ENCODE measurements around the gene SHISA9. TPM values are rescaled to one million over a fixed set of nuclear protein-coding genes. Genes with fewer than 3 reads are reported as not detected.

Gene SHISA9
- polyA plus RNA-seq, 3 donors, result 0.01 TPM; not detected in 2

GRCh38 chr16:12896562-12896961 is 4.8 kb upstream of the SHISA9 start:
- Mint-ChIP-seq H3K27ac (no peak overlapping the region), H3K9me3 (peaks cover 0 to 5% (median 0%) of the 10 kb centered on the region in 7 donors), H3K36me3 (no peaks in the 10 kb centered on the region), H3K27me3 (ENCODE audit: low read depth in 3 of 3) (peaks cover 32 to 44% (median 39%) of the 10 kb centered on the region in 3 donors), H3K4me1 (no peaks in the 10 kb centered on the region), H3K4me3 (no peak overlapping the region)
- DNase-seq, result no peak
- Histone ChIP-seq H3K4me2 (replicated peaks; ENCODE audit: extremely low read depth, low read length, poor library complexity, severe bottlenecking) (no peak overlapping the region), H3K36me3 (replicated peaks in 1 of 2; ENCODE audit: control insufficient read depth in 1 of 2, insufficient read depth in 2 of 2, low read length in 2 of 2) (no peaks in the 10 kb centered on the region), H3K9ac (ENCODE audit: insufficient read depth, low read length, poor library complexity, severe bottlenecking) (no peak overlapping the region), H3K79me2 (ENCODE audit: insufficient read depth, low read length) (no peaks in the 10 kb centered on the region), H2AFZ (ENCODE audit: insufficient read depth, low read depth, low read length, poor library complexity, severe bottlenecking) (no peak overlapping the region), H3K9me3 (replicated peaks in 1 of 2; ENCODE audit: control insufficient read depth in 1 of 2, insufficient read depth in 1 of 2, low read length in 2 of 2) (no peaks in the 10 kb centered on the region), H3K27ac (ENCODE audit: low read depth in 1 of 2, low read length in 2 of 2) (no peak overlapping the region), H3K4me3 (replicated peaks in 1 of 3; ENCODE audit: low read depth in 2 of 3, low read length in 3 of 3) (no peak overlapping the region), H3K4me1 (ENCODE audit: control insufficient read depth in 1 of 2, insufficient read depth in 2 of 2, low read length in 2 of 2) (no peaks in the 10 kb centered on the region), H4K20me1 (ENCODE audit: insufficient read depth, low read length) (no peaks in the 10 kb centered on the region), H3K27me3 (ENCODE audit: control insufficient read depth in 2 of 2, insufficient read depth in 2 of 2, low read length in 2 of 2) (peaks cover 27 to 36% of the 10 kb centered on the region in 2 donors)
- TF ChIP-seq CTCF (IDR thresholded peaks at IDR 0.05), result peak; percentile 38
- 20% methylated on average over 1 of the region's 4 CpGs for WGBS (ENCODE audit: insufficient coverage)
- intact Hi-C loops (cut with micrococcal nuclease), result no loop called here

- Histone ChIP-seq H3K27me3 (ENCODE audit: control insufficient read depth in 2 of 2, insufficient read depth in 2 of 2, low read length in 2 of 2) (peaks cover 27 to 51% of the 10 kb centered on the region in 2 donors), H3K36me3 (replicated peaks in 1 of 2; ENCODE audit: control insufficient read depth in 1 of 2, insufficient read depth in 2 of 2, low read length in 2 of 2) (no peaks in the 10 kb centered on the region), H2AFZ (ENCODE audit: insufficient read depth, low read depth, low read length, poor library complexity, severe bottlenecking) (no peak overlapping the region), H3K79me2 (ENCODE audit: insufficient read depth, low read length) (no peaks in the 10 kb centered on the region), H3K4me1 (ENCODE audit: control insufficient read depth in 1 of 2, insufficient read depth in 2 of 2, low read length in 2 of 2) (no peaks in the 10 kb centered on the region), H4K20me1 (ENCODE audit: insufficient read depth, low read length) (no peaks in the 10 kb centered on the region), H3K9me3 (replicated peaks in 1 of 2; ENCODE audit: control insufficient read depth in 1 of 2, insufficient read depth in 1 of 2, low read length in 2 of 2) (no peaks in the 10 kb centered on the region), H3K4me3 (replicated peaks in 1 of 3; ENCODE audit: low read depth in 2 of 3, low read length in 3 of 3) (no peak overlapping the region), H3K27ac (ENCODE audit: low read depth in 1 of 2, low read length in 2 of 2) (no peak overlapping the region), H3K9ac (ENCODE audit: insufficient read depth, low read length, poor library complexity, severe bottlenecking) (no peak overlapping the region), H3K4me2 (replicated peaks; ENCODE audit: extremely low read depth, low read length, poor library complexity, severe bottlenecking) (no peak overlapping the region)
- peak overlapping the region in 1 of 2 donors; percentile 20 for H3K4me3 Mint-ChIP-seq
- no peak for DNase-seq
- no peaks in the 10 kb centered on the region for H3K36me3 Mint-ChIP-seq
- WGBS (ENCODE audit: insufficient coverage), result no CpG with 5 or more reads among the region's 3 CpGs
- peaks cover 48 to 57% (median 51%) of the 10 kb centered on the region in 3 donors for H3K27me3 Mint-ChIP-seq (ENCODE audit: low read depth in 3 of 3)
- H3K4me1 Mint-ChIP-seq, result peaks cover 2% of the 10 kb centered on the region
- no peak for TF ChIP-seq CTCF (IDR thresholded peaks at IDR 0.05)
- peaks cover 0 to 10% (median 5%) of the 10 kb centered on the region in 7 donors for H3K9me3 Mint-ChIP-seq
- intact Hi-C loops (cut with micrococcal nuclease), result no loop called here
- H3K27ac Mint-ChIP-seq, result no peak overlapping the region
These were observed 2.8 kb upstream of the SHISA9 start for GRCh38 chr16:12898551-12898950.

Data from CD14-positive monocyte (primary cell).